ENCODE measurements around the gene C11orf68. TPM values are rescaled to one million over a fixed set of nuclear protein-coding genes. Genes with fewer than 3 reads are reported as not detected.

C11orf68 gene
- total and polyA plus RNA-seq, 9 of the 15 experiments (the other 6 are each of a cell fraction or from before 2014, with no cell fraction given): 3.6 to 35.9 (median 12.8) TPM

DNA sequence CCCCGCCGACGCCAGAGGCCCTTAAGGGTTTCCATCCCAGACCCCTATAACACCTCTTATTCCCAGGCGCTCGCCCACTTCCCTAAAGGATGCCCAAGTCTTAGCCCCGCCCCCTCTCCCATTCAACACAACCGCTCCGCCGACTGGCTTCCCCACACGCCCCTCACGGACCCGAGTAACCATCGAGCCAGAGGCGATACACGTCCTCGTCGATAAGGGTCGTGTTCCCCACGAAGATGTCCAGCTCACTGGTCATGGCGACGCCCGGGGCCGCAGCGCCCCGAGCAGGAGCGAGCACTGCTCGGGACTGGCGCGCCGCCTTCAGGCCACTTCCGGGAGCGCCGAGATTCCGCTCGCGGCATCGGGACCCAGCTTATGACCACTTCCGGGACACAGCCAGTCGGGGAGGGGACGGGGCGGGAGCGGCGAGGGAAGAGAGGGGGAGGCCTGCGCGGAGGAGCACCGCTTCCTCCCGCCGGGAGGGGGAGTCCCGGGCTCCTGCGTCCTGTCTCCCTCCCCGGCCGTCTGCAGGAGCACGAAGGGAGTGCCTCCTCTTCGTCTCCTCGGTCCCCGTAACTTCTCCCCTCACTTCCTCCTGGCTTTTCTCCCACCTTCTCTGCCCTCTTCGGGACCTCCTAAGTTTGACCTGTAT, 30.6 kb downstream of the C11orf68 start, which contains the start of gene FIBP (continued):
- TF ChIP-seq, protein P1, sequence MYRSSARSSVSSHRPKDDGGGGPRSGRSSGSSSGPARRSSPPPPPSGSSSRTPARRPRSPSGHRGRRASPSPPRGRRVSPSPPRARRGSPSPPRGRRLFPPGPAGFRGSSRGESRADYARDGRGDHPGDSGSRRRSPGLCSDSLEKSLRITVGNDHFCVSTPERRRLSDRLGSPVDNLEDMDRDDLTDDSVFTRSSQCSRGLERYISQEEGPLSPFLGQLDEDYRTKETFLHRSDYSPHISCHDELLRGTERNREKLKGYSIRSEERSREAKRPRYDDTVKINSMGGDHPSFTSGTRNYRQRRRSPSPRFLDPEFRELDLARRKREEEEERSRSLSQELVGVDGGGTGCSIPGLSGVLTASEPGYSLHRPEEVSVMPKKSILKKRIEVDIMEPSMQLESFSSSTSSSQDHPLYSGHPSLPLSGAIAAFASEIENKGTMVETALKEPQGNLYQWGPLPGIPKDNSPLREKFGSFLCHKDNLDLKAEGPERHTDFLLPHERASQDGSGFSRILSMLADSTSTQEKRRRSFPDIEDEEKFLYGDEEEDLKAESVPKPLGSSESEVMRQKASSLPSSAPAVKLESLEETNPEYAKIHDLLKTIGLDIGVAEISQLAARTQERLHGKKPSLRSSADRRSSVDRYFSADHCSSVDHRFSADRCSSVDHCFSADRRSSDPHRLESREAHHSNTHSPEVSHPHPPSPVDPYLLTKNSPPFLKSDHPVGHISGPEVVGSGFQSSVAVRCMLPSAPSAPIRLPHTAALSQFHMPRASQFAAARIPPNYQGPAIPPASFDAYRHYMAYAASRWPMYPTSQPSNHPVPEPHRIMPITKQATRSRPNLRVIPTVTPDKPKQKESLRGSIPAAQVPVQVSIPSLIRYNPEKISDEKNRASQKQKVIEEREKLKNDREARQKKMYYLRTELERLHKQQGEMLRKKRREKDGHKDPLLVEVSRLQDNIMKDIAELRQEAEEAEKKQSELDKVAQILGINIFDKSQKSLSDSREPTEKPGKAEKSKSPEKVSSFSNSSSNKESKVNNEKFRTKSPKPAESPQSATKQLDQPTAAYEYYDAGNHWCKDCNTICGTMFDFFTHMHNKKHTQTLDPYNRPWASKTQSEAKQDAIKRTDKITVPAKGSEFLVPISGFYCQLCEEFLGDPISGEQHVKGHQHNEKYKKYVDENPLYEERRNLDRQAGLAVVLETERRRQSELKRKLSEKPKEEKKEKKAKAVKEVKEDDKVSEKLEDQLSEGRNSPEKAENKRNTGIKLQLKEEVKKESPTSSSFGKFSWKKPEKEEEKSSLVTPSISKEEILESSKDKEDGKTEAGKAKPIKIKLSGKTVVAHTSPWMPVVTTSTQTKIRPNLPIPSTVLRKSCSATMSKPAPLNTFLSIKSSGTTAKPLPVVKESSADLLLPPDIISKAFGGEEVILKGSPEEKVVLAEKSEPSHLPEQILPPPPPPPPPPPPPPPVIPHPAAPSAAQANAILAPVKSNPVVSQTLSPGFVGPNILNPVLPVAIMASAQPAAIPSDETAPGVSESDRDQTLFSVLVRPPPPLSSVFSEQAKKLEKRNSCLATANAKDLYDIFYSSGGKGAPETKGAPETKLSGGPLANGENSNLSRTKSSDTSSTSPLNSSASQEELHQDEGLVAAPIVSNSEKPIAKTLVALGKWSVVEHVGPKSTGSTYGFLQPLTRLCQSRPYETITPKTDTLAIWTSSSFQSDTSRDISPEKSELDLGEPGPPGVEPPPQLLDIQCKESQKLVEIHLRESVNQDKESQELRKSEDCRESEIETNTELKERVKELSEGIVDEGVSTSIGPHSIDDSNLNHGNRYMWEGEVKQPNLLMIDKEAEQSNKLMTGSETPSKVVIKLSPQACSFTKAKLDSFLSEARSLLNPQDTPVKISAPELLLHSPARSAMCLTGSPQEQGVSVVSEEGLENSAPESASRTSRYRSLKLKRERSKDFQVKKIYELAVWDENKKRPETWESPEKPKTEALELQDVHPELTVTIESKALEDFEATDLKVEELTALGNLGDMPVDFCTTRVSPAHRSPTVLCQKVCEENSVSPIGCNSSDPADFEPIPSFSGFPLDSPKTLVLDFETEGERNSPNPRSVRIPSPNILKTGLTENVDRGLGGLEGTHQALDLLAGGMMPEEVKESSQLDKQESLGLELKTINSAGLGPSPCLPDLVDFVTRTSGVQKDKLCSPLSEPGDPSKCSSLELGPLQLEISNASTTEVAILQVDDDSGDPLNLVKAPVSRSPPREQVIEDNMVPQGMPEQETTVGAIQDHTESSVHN (IDR thresholded peaks at IDR 0.05; ENCODE audit: borderline replicate concordance in 1 of 2, low read depth in 1 of 2): no peak
- no peak for TF ChIP-seq ZNF436 (CRISPR knock-in tag; IDR thresholded peaks at IDR 0.05)
- no peak for TF ChIP-seq HDGF (IDR thresholded peaks at IDR 0.05)
- TF ChIP-seq, protein P2, sequence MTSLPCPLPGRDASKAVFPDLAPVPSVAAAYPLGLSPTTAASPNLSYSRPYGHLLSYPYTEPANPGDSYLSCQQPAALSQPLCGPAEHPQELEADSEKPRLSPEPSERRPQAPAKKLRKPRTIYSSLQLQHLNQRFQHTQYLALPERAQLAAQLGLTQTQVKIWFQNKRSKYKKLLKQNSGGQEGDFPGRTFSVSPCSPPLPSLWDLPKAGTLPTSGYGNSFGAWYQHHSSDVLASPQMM (CRISPR knock-in tag; IDR thresholded peaks at IDR 0.05): no peak
- TF ChIP-seq, protein P3, sequence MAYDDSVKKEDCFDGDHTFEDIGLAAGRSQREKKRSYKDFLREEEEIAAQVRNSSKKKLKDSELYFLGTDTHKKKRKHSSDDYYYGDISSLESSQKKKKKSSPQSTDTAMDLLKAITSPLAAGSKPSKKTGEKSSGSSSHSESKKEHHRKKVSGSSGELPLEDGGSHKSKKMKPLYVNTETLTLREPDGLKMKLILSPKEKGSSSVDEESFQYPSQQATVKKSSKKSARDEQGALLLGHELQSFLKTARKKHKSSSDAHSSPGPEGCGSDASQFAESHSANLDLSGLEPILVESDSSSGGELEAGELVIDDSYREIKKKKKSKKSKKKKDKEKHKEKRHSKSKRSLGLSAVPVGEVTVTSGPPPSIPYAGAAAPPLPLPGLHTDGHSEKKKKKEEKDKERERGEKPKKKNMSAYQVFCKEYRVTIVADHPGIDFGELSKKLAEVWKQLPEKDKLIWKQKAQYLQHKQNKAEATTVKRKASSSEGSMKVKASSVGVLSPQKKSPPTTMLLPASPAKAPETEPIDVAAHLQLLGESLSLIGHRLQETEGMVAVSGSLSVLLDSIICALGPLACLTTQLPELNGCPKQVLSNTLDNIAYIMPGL (CRISPR knock-in tag; IDR thresholded peaks at IDR 0.05): peak; percentile 84; the same call in 1 of the 2 replicates
- TF ChIP-seq ZNF780A (CRISPR knock-in tag; IDR thresholded peaks at IDR 0.05): no peak
- TF ChIP-seq, protein P4, sequence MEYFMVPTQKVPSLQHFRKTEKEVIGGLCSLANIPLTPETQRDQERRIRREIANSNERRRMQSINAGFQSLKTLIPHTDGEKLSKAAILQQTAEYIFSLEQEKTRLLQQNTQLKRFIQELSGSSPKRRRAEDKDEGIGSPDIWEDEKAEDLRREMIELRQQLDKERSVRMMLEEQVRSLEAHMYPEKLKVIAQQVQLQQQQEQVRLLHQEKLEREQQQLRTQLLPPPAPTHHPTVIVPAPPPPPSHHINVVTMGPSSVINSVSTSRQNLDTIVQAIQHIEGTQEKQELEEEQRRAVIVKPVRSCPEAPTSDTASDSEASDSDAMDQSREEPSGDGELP (CRISPR knock-in tag; IDR thresholded peaks at IDR 0.05; ENCODE audit: borderline replicate concordance): peak; percentile 88
- no peak for TF ChIP-seq IFI16 (CRISPR knock-in tag; IDR thresholded peaks at IDR 0.05)
- TF ChIP-seq ZKSCAN1 (IDR thresholded peaks at IDR 0.05; ENCODE audit: low read depth, low read length): peak; percentile 63; the same call in 1 of the 2 replicates
- TF ChIP-seq, protein P5, sequence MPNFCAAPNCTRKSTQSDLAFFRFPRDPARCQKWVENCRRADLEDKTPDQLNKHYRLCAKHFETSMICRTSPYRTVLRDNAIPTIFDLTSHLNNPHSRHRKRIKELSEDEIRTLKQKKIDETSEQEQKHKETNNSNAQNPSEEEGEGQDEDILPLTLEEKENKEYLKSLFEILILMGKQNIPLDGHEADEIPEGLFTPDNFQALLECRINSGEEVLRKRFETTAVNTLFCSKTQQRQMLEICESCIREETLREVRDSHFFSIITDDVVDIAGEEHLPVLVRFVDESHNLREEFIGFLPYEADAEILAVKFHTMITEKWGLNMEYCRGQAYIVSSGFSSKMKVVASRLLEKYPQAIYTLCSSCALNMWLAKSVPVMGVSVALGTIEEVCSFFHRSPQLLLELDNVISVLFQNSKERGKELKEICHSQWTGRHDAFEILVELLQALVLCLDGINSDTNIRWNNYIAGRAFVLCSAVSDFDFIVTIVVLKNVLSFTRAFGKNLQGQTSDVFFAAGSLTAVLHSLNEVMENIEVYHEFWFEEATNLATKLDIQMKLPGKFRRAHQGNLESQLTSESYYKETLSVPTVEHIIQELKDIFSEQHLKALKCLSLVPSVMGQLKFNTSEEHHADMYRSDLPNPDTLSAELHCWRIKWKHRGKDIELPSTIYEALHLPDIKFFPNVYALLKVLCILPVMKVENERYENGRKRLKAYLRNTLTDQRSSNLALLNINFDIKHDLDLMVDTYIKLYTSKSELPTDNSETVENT (CRISPR knock-in tag; IDR thresholded peaks at IDR 0.05): peak; percentile 14; the same call in 1 of the 2 replicates
- no peak for TF ChIP-seq NR4A1 (CRISPR knock-in tag; IDR thresholded peaks at IDR 0.05)
- no peak for TF ChIP-seq NR4A1 (tag; IDR thresholded peaks at IDR 0.05)
- TF ChIP-seq ZFP36 (IDR thresholded peaks at IDR 0.05; ENCODE audit: low read depth, low read length, partially characterized antibody): peak; percentile 22
- peak; percentile 22; the same call in 1 of the 2 replicates for TF ChIP-seq TGIF2 (CRISPR knock-in tag; IDR thresholded peaks at IDR 0.05)
